NK-92 (cell line): ENCODE measurements around the gene PROM1.

ENCODE experiments used
- DNase-seq: peaks from one replicate; lab custom pipeline; 2025; ENCODE audit not compliant: unreplicated experiment; lab: John Stamatoyannopoulos, UW

Gene PROM1

GRCh38 chr4:15953625-15954024, 130.2 kb downstream of the PROM1 start:
- DNase-seq, result no peak

- DNase-seq, result no peak
These were observed 132.0 kb downstream of the PROM1 start for GRCh38 chr4:15951781-15952180.

GRCh38 chr4:15948826-15949225, 135.0 kb downstream of the PROM1 start:
- no peak for DNase-seq

- no peak for DNase-seq
These were observed 136.1 kb downstream of the PROM1 start for GRCh38 chr4:15947684-15948083.

GRCh38 chr4:15945516-15945915, 138.3 kb downstream of the PROM1 start:
- no peak for DNase-seq

GRCh38 chr4:15944895-15945294, 138.9 kb downstream of the PROM1 start:
- DNase-seq, result no peak

- no peak for DNase-seq
These were observed 141.5 kb downstream of the PROM1 start for GRCh38 chr4:15942283-15942682.

- no peak for DNase-seq
These were observed 145.2 kb downstream of the PROM1 start, which contains the start of gene FGFBP1 for GRCh38 chr4:15938640-15939039. Gene FGFBP1, minus strand, starts transcription at chr4:15938740. Its CDS starts 2,108 bp downstream, at chr4:15936632.

- no peak for DNase-seq
These were observed 145.6 kb downstream of the PROM1 start for GRCh38 chr4:15938182-15938581.

- DNase-seq, result no peak
These were observed 147.3 kb downstream of the PROM1 start for GRCh38 chr4:15936495-15936894.

GRCh38 chr4:15935504-15936402, 148.1 kb downstream of the PROM1 start:
- DNase-seq, result no peak

- DNase-seq, result no peak
These were observed 149.6 kb downstream of the PROM1 start for GRCh38 chr4:15934259-15934658.

GRCh38 chr4:15931451-15932210, 152.2 kb downstream of the PROM1 start:
- no peak for DNase-seq

GRCh38 chr4:15930314-15930713, 153.5 kb downstream of the PROM1 start:
- no peak for DNase-seq

- no peak for DNase-seq
These were observed 154.3 kb downstream of the PROM1 start for GRCh38 chr4:15929540-15929939.

GRCh38 chr4:15928883-15929282, 154.9 kb downstream of the PROM1 start:
- no peak for DNase-seq

- no peak for DNase-seq
These were observed 157.3 kb downstream of the PROM1 start for GRCh38 chr4:15926486-15926885.

GRCh38 chr4:15925830-15926229, 158.0 kb downstream of the PROM1 start:
- no peak for DNase-seq

GRCh38 chr4:15921592-15921932, 162.3 kb downstream of the PROM1 start:
- DNase-seq, result no peak

GRCh38 chr4:15920723-15921591, 162.9 kb downstream of the PROM1 start:
- no peak for DNase-seq

- DNase-seq, result no peak
These were observed 165.2 kb downstream of the PROM1 start for GRCh38 chr4:15918484-15919129.
